CD4-positive, alpha-beta T cell treated with Interferon alpha-2 for 1 hour (primary cell): ENCODE data around the gene CTSV.
A peak's percentile ranks its signal among the peaks of the same experiment; 100 is the strongest.
"Not testable (repeated sequence)": the region's sequence is repeated elsewhere in the genome, so short reads cannot be mapped to it uniquely, and the experiment has no call there.

Source experiments
- DNase-seq, 2 donors: peaks; one replicate each; pipeline ENCODE4 v3.0.0-alpha.2; 2020 to 2022

Gene CTSV

GRCh38 chr9:97038611-97039513 is at the start of gene CTSV:
Gene CTSV (minus strand): TSS chr9:97039142. CDS start chr9:97038043, 1,099 bp downstream.
- DNase-seq = peak; percentile 73 to 76

- not testable (repeated sequence) for DNase-seq
Measured at GRCh38 chr9:97087668-97088215, 48.8 kb upstream of the CTSV start.

- not testable (repeated sequence) for DNase-seq
Measured at GRCh38 chr9:97084562-97084991, 45.6 kb upstream of the CTSV start.

GRCh38 chr9:97078362-97078761 is 39.4 kb upstream of the CTSV start:
- DNase-seq = no peak

- no peak for DNase-seq
Measured at GRCh38 chr9:97077452-97078295, 38.7 kb upstream of the CTSV start.

- not testable (repeated sequence) for DNase-seq
Measured at GRCh38 chr9:97076731-97077451, 37.9 kb upstream of the CTSV start.

- DNase-seq = no peak
Measured at GRCh38 chr9:97076238-97076637, 37.3 kb upstream of the CTSV start.

GRCh38 chr9:97075289-97075985 is 36.5 kb upstream of the CTSV start:
- no peak for DNase-seq

- no peak for DNase-seq
Measured at GRCh38 chr9:97073506-97073905, 34.6 kb upstream of the CTSV start.

- no peak for DNase-seq
Measured at GRCh38 chr9:97072285-97072776, 33.4 kb upstream of the CTSV start.

- DNase-seq = not testable (repeated sequence)
Measured at GRCh38 chr9:97070325-97070724, 31.4 kb upstream of the CTSV start.

- no peak for DNase-seq
Measured at GRCh38 chr9:97067490-97067889, 28.5 kb upstream of the CTSV start.

GRCh38 chr9:97064176-97064575 is 25.2 kb upstream of the CTSV start:
- no peak for DNase-seq

GRCh38 chr9:97060796-97061195 is 21.9 kb upstream of the CTSV start:
- DNase-seq = no peak

- DNase-seq = no peak
Measured at GRCh38 chr9:97059626-97060025, 20.7 kb upstream of the CTSV start.

GRCh38 chr9:97057651-97058050 is 18.7 kb upstream of the CTSV start:
- no peak for DNase-seq

- DNase-seq = not testable (repeated sequence)
Measured at GRCh38 chr9:97055891-97056290, 16.9 kb upstream of the CTSV start.

- no peak for DNase-seq
Measured at GRCh38 chr9:97053717-97054116, 14.8 kb upstream of the CTSV start.

- no peak for DNase-seq
Measured at GRCh38 chr9:97052735-97053134, 13.8 kb upstream of the CTSV start.

GRCh38 chr9:97046228-97046627 is 7.3 kb upstream of the CTSV start:
- DNase-seq = no peak

- no peak for DNase-seq
Measured at GRCh38 chr9:97045300-97045699, 6.4 kb upstream of the CTSV start.

- DNase-seq = no peak
Measured at GRCh38 chr9:97041898-97042297, 3.0 kb upstream of the CTSV start.
